Epidermal melanocyte (primary cell): Measurements from ENCODE around the gene TBC1D23.
"Not testable (repeated sequence)": the region's sequence is repeated elsewhere in the genome, so short reads cannot be mapped to it uniquely, and the experiment has no call there.

Source experiments
- DNase-seq: peaks from one replicate; pipeline ENCODE4 v3.0.0; 2011; ENCODE audit warnings: low spot score; ENCODE audit not compliant: insufficient read length

Gene TBC1D23

GRCh38 chr3:100256731-100257151 is 4.1 kb upstream of the TBC1D23 start:
- no peak for DNase-seq

GRCh38 chr3:100257586-100257985 is 3.2 kb upstream of the TBC1D23 start:
- DNase-seq = no peak

DNA sequence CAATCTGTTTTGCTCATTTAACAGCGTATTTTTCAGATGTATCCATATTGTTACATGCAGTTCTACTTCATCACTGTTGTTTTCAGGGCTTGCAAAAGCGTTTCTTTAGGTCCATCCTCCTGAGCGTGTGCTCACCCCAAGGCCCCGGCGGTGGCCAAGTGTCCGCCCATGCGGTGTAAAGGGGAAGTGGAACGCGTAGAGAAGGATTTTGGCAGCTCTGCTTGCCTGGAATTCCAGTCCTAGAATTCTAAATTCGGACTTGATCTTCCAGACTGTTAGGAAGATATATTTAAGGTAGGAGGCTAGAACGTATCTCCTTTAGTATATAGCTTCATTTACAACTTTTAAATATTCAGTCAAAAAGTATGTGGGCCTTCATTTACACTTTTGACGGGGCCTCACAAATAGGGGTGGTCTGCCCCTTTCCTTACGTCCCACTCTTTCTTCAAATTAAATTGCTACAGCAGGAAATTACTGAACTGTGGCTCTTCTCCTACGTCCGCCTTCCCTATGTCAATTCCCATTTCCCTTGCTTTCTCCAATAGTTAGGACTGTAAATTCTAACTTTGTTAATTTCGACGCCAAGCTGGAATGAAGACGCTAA is 609 bp upstream of the TBC1D23 start:
- no peak for DNase-seq

GRCh38 chr3:100261485-100261903 is 702 bp downstream of the TBC1D23 start:
- no peak for DNase-seq

DNA sequence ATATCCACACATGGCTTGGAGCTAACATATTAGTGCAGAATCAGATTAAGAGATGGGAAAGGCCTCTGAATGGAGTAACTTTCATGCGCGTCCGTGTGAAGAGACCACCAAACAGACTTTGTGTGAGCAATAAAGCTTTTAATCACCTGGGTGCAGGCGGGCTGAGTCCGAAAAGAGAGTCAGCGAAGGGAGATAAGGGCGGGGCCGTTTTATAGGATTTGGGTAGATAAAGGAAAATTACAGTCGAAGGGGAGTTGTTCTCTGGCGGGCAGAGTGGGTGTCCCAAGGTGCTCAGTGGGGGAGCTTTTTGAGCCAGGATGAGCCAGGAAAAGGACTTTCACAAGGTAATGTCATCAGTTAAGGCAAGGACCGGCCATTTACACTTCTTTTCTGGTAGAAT is 2.1 kb downstream of the TBC1D23 start:
- not testable (repeated sequence) for DNase-seq

DNA sequence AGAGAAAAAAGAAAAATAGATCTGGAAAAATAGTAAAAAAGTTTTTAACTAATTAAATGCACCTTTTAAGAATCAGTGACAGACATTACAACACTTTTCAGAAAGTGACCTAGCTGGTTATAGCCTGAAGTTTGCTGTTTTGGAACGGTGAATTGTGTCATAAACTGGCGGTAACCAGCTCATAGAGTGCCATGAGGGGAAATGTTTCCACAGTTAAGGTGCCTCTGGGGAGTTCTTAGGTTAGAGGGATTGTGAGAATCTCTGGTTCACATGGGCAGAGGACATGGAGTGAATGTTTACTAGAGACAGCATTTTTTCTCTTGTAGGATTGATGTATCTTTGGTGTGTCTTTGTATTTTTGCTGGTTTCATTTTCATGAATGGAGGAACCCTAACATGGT is 2.8 kb downstream of the TBC1D23 start:
- no peak for DNase-seq

- DNase-seq = no peak
Measured at GRCh38 chr3:100264242-100264641, 3.5 kb downstream of the TBC1D23 start.

- no peak for DNase-seq
Measured at GRCh38 chr3:100265016-100265415, 4.2 kb downstream of the TBC1D23 start.

DNA sequence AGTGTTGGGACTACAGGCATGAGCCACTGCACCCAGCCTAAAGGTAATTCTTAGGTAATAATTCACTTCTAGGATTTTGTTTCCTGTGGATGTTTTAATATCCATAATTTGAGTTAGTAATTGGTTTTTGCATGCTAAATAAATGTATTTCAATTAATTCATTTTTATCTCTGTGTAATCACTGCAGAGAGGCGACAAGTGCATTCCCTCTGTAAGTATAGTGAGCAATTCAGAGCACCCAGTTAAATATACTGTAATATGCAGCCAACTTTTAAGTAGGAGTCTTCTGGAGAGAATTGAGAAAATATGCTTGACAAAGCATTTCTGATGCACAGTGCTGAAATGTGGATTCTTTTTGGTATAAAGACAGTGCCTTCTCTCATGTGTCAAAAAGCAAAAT is 5.7 kb downstream of the TBC1D23 start:
- no peak for DNase-seq

GRCh38 chr3:100268156-100268555 is 7.4 kb downstream of the TBC1D23 start:
- no peak for DNase-seq

DNA sequence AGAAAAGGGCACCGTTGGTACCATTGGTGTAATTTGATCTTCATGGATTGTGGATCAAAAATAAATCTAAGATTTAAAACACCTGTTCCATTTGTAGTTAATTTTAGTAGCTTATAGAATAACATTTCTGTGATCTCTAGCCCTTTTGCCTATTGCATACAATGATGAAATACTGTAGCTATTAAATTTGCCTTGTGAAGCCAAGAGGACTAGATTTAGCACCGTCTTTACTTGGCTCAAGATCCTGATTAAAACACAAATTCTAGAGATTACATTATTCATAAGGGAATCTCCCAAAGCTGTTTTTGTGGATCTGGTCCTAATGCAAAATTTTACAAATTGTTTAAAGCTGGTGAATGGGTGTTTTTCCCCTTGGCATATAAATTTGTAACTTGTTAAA is 8.2 kb downstream of the TBC1D23 start:
- no peak for DNase-seq

GRCh38 chr3:100269410-100270214 is 8.8 kb downstream of the TBC1D23 start:
- DNase-seq = no peak

GRCh38 chr3:100270215-100270583 is 9.4 kb downstream of the TBC1D23 start:
- DNase-seq = no peak

- no peak for DNase-seq
Measured at GRCh38 chr3:100271522-100271921, 10.7 kb downstream of the TBC1D23 start.

- not testable (repeated sequence) for DNase-seq
Measured at GRCh38 chr3:100272797-100273611, 12.2 kb downstream of the TBC1D23 start.

DNA sequence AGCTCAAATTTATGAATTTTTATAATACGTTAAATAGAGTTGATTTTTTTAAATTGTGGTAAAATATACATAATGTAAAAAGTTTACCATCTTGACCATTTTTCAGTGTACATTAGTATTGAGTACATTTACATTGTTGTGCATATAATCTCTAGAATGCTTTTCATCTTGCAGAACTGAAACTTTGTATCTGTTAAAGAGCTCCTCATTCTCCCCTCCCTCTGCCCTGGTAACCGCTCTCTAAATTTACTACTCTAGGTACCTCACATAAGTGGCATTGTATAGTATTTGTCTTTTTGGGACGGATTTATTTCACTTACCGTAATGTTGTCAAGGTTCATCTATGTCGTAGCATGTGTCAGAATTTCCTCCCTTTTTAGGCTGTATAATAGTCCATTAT is 13.6 kb downstream of the TBC1D23 start:
- no peak for DNase-seq

DNA sequence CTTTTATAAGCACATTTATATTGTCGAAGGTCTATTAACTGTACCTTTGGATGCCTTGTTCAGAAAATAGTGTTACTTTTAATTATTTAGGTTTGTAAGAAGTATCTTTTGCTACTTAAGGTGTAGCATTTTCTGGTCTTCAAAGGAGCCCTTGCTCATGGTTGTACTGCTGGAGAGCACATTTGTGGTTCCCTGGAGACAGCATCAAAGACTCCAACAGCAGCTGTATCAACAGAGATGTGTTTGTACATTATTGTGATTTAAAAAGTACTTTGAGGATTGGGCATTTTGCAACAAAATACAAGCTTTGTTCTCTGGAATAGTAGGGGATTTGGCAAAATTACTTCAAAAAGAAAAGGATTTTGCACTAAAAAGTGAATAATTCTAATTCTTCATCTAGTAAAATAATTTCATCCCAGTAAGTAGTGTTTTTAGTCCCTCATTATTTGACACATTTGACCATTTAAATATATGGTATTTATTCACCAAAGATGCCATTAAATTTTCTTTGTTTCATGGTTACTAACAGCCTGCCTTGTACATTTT is 16.5 kb downstream of the TBC1D23 start:
- no peak for DNase-seq

- DNase-seq = no peak
Measured at GRCh38 chr3:100278910-100279309, 18.1 kb downstream of the TBC1D23 start.

- no peak for DNase-seq
Measured at GRCh38 chr3:100288288-100288894, 27.6 kb downstream of the TBC1D23 start.

DNA sequence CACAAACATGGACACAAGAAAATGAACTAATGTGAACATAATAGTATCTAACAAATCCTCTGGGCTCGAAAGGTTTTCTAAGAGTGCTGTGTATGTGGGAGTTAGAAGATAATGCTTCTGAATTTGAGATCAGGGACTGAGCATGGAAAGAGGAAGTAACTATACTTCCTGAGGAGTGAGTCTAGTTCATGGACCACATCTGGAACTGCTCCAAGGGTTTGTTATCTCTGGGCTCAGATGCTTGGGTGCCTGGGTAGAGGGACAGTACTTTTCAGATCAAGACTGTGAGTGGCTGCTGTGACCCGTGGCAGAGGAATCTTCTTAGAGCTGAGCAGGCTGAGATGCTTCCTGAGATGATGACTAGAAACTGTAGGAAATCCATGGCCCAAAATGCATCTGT is 28.5 kb downstream of the TBC1D23 start:
- no peak for DNase-seq

GRCh38 chr3:100295089-100295488 is 34.3 kb downstream of the TBC1D23 start:
- no peak for DNase-seq

DNA sequence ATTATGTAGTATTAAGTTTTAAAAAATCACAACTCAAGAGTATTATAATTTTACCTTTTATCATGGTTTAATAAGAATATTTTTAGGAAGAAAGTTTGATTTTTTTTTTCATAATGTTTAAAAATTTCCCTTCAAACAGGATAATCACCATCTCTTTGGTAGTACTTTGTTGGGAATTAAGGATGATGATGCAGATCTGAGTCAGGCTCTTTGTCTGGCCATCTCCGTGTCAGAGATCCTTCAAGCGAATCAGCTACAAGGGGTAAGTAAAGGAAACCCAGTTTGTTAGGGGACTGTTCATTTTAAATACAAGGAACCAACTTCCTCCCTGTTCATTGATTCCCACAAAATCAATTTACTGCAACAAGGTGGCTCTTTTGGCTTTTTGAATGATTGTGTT is 37.0 kb downstream of the TBC1D23 start:
- DNase-seq = no peak
